AG04449 (cell line): ENCODE results near the gene CCDC92.
A peak's percentile ranks its signal among the peaks of the same experiment; 100 is the strongest.

ENCODE experiments used
- CTCF ChIA-PET: fragments of 350-600 bp; formaldehyde crosslinking; extraction: SDS; loops from one replicate; lab custom pipeline; 2021; ENCODE audit warnings: antibody characterized with exemption; lab: Yijun Ruan, JAX
- POLR2A ChIA-PET: fragments of 400-600, 350-600 bp; formaldehyde crosslinking; extraction: SDS; loops from one replicate; lab custom pipeline; 2020; ENCODE audit warnings: antibody characterized with exemption, inconsistent platforms; lab: Yijun Ruan, JAX
- DNase-seq: peaks from one replicate; pipeline ENCODE4 v3.0.0-alpha.2; 2010; ENCODE audit warnings: low read depth, low spot score
- H3K4me3 ChIP-seq: 2 replicates; pipeline ENCODE4 v1.5.1; 2011; ENCODE audit warnings: low read depth, mild to moderate bottlenecking, control low read depth, low read length
- TF ChIP-seq, protein P1 (sequence below): IDR thresholded peaks from one replicate; pipeline ENCODE4 v1.5.1; 2011; ENCODE audit warnings: mild to moderate bottlenecking, moderate library complexity, low read length, control low read depth, inconsistent platforms; ENCODE audit not compliant: insufficient read depth; ENCODE audit errors: missing control alignments

CCDC92 gene

DNA sequence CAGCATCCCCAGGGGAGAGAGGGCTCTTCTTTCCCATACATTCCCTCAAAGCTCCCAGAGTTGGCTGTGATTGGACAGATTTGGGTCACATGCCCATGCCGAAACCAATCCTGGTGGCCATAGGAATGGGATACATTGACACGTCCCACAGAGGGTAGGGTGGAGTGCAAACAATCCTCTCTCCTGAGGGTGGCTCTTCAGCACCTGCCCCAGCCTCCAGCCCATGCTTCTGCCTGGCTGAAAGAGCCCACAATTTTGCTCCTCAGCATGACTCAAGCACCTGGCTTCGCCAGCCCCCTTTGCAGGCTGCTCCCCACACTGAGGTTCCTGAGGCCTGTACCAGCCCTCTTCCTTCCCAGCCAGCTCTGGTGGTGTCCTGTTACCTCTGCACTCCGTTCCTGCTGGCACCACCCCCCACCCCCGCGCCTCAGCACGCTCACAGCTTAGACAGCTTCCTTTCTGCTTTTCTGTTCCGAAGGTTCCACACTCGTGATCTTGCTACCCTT is 71.7 kb downstream of the CCDC92 start:
- CTCF ChIA-PET: interaction anchor here (1.0 kb wide), 2 partner anchors 83 to 131 kb away, joined by 4 to 5 read pairs; no protein-coding TSS in a partner anchor
- no peak for DNase-seq
- POLR2A ChIA-PET: no interaction called here
- no peak overlapping the region for H3K4me3 ChIP-seq
- TF ChIP-seq, protein P1, sequence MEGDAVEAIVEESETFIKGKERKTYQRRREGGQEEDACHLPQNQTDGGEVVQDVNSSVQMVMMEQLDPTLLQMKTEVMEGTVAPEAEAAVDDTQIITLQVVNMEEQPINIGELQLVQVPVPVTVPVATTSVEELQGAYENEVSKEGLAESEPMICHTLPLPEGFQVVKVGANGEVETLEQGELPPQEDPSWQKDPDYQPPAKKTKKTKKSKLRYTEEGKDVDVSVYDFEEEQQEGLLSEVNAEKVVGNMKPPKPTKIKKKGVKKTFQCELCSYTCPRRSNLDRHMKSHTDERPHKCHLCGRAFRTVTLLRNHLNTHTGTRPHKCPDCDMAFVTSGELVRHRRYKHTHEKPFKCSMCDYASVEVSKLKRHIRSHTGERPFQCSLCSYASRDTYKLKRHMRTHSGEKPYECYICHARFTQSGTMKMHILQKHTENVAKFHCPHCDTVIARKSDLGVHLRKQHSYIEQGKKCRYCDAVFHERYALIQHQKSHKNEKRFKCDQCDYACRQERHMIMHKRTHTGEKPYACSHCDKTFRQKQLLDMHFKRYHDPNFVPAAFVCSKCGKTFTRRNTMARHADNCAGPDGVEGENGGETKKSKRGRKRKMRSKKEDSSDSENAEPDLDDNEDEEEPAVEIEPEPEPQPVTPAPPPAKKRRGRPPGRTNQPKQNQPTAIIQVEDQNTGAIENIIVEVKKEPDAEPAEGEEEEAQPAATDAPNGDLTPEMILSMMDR: no peak

DNA sequence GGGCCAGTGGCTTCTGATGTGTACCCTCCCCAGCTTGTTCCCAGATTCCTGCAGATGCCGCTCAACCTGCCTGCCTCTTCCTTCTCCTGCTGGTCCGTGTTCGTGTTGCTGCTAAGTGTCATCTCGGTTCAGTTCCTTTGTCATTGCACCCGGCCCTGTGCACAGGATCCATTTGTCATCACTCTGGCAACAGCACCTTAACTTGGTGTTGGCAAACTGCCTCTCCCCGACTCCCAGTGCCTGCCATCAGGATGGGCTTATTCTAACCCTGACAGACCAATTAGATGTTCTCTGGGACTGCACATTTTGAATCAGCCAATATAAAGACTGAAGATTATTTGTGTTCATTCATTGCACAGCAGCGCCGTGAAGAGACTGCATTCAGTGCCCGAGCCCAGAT is 73.3 kb downstream of the CCDC92 start:
- ChIA-PET POLR2A (no interaction called here), CTCF (no interaction called here)
- H3K4me3 ChIP-seq: no peak overlapping the region
- no peak for DNase-seq
- TF ChIP-seq, protein P1: no peak

DNA sequence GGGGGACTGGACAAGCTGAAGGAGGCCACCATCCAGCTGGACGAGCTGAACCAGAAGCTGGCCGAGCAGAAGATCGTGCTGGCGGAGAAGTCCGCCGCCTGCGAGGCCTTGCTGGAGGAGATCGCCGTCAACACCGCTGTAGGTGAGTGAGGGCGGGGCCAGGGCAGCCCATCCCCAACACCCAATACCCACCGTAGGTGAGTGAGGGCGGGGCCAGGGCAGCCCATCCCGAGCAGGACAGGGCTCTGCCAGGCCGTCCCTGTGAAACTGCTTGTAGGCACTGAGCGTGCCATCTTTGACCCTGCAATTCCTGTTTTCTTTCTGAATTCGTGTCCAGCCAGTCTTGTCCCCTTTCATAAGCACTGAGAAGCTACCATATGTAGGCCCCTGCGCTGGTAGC is 74.0 kb downstream of the CCDC92 start:
- ChIA-PET CTCF (interaction anchor here (1.4 kb wide), 1 partner anchor 11 kb away, joined by 3 read pairs; no protein-coding TSS in a partner anchor), POLR2A (no interaction called here)

DNA sequence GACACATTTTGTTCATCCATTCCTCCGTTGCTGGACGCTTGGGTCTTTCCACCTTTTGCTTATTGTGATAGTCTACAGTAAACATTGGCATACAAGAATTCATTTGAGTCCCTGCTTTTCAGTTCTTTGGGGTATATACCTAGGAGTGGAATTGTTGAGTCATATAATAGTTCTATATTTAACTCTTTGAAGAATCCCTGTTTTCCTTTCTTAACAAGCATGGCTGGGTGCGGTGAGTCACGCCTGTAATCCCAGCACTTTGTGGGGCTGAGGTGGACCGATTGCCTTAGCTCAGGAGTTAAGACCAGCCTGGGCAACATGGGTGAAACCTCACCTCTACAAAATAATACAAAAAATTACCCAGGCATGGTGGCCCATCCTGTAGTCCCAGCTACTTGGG is 75.4 kb downstream of the CCDC92 start:
- TF ChIP-seq, protein P1: no peak
- peak; percentile 56 for DNase-seq
- peak overlapping the region; percentile 35 for H3K4me3 ChIP-seq
- ChIA-PET POLR2A (no interaction called here), CTCF (interaction anchor here (1.0 kb wide), 2 partner anchors 8 to 10 kb away, joined by 3 to 4 read pairs; no protein-coding TSS in a partner anchor)

More for the DNA sequence above, 74.0 kb downstream of the CCDC92 start:
- H3K4me3 ChIP-seq: no peak overlapping the region
- no peak for DNase-seq
- TF ChIP-seq, protein P1: no peak

DNA sequence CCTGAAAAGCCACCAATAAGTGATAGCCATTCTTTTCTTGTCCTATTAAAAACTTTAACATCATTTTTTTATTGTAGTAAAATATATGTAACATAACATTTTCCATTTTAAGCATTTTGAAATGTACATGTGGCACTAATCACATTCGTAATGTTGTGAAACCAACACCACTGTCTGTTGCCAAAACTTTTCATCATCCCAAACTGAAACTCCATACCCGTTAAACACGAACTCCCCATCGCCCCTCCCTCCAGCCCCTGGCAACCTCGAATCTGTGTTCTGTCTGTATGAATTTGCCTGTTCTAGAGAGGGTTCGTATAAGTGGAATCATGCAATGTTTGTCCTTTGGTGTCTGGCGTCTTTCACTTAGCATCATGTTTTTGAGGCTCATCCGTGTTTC is 75.9 kb downstream of the CCDC92 start:
- H3K4me3 ChIP-seq: peak overlapping the region; percentile 35
- DNase-seq: peak; percentile 56
- TF ChIP-seq, protein P1: no peak
- POLR2A ChIA-PET: no interaction called here
- CTCF ChIA-PET: interaction anchor here (0.6 to 1.0 kb wide), 3 partner anchors 8 to 10 kb away, joined by 3 to 4 read pairs (median 3); no protein-coding TSS in a partner anchor

DNA sequence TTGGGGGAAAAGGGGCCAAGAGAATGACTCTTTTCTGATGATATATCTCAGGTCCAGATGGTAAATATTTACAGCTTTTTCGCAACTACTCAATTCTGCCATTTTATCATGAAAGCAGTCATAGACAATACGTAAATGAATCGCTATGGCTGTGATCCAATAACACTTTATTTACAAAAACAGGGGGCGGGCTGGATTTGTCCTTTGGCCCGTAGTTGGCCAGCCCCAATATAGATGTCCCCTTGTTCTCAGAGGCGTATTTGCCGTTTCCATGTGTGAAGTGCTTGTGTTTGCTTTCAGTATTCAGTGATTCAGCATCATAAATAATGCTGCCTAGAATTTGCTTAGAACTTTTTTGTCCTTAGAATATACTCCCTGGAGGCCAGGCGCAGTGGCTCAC is 77.2 kb downstream of the CCDC92 start:
- no peak for DNase-seq
- POLR2A ChIA-PET: no interaction called here

More for the DNA sequence above, 77.2 kb downstream of the CCDC92 start:
- CTCF ChIA-PET: interaction anchor here (0.7 to 1.7 kb wide), 2 partner anchors 10 kb away, joined by 3 to 6 read pairs; no protein-coding TSS in a partner anchor
- TF ChIP-seq, protein P1: no peak
- no peak overlapping the region for H3K4me3 ChIP-seq
